HEK293 (cell line): Measurements from ENCODE around the gene PHLDB1.
"Not testable (repeated sequence)": the region's sequence is repeated elsewhere in the genome, so short reads cannot be mapped to it uniquely, and the experiment has no call there.

ENCODE experiments used
- CTCF ChIA-PET: fragments of 350-600 bp; formaldehyde crosslinking; extraction: SDS; loops from one replicate; lab custom pipeline; 2021; ENCODE audit warnings: antibody characterized with exemption; lab: Yijun Ruan, JAX
- POLR2A ChIA-PET: fragments of 300-600 bp; formaldehyde crosslinking; extraction: SDS; loops from one replicate; lab custom pipeline; 2020; ENCODE audit warnings: antibody characterized with exemption, inconsistent platforms; lab: Yijun Ruan, JAX
- H3K27ac ChIP-seq: fragments of 200-500 bp; sonication (Bioruptor generic); 2 replicates; pipeline ENCODE4 v1.5.1; 2014; ENCODE audit warnings: low read depth, low read length, control low read depth, inconsistent platforms; ENCODE audit errors: extremely low read depth
- H3K36me3 ChIP-seq, 2 experiments: fragments of 200-500 bp in 1 of 2; sonication (Bioruptor generic) in 1 of 2; 1 replicate in 1 of 2; 2 replicates in 1 of 2; pipeline ENCODE4 v1.5.1; 2014 to 2017; ENCODE audit warnings: inconsistent platforms in 2 of 2, low read length in 2 of 2; ENCODE audit not compliant: control insufficient read depth in 2 of 2, insufficient read depth in 1 of 2
- H3K4me1 ChIP-seq: fragments of 200-500 bp; sonication (Bioruptor generic); 2 replicates; pipeline ENCODE4 v1.5.1; 2014; ENCODE audit warnings: mild to moderate bottlenecking, low read length, inconsistent platforms; ENCODE audit not compliant: control insufficient read depth, insufficient read depth
- H3K4me3 ChIP-seq: 2 replicates; pipeline ENCODE4 v1.5.1; 2011; ENCODE audit warnings: low read depth, mild to moderate bottlenecking, control low read depth, low read length, moderate library complexity
- H3K9me3 ChIP-seq: fragments of 200-500 bp; sonication (Bioruptor generic); 2 replicates; pipeline ENCODE4 v1.5.1; 2014; ENCODE audit warnings: low read depth, low read length, inconsistent platforms; ENCODE audit not compliant: control insufficient read depth, insufficient read depth
- GLI4 ChIP-seq: fragments of 450-650 bp; formaldehyde crosslinking; IDR thresholded peaks from 2 replicates; pipeline ENCODE4 v1.5.1; 2016; ENCODE audit warnings: missing biosample characterization, missing genetic modification characterization
- KLF1 ChIP-seq: fragments of 450-650 bp; formaldehyde crosslinking; IDR thresholded peaks from 2 replicates; pipeline ENCODE4 v1.5.1; 2016; ENCODE audit warnings: missing biosample characterization, missing genetic modification characterization
- OVOL3 ChIP-seq: fragments of 450-650 bp; formaldehyde crosslinking; IDR thresholded peaks from 2 replicates; pipeline ENCODE4 v1.5.1; 2016; ENCODE audit warnings: missing biosample characterization, missing genetic modification characterization
- WT1 ChIP-seq: fragments of 450-650 bp; formaldehyde crosslinking; IDR thresholded peaks from 2 replicates; pipeline ENCODE4 v1.5.1; 2016; ENCODE audit warnings: missing biosample characterization, missing genetic modification characterization
- ZNF157 ChIP-seq: fragments of 450-650 bp; formaldehyde crosslinking; IDR thresholded peaks from 2 replicates; pipeline ENCODE4 v1.5.1; 2016; ENCODE audit warnings: missing biosample characterization, missing genetic modification characterization
- ZNF16 ChIP-seq: fragments of 450-650 bp; formaldehyde crosslinking; IDR thresholded peaks from 2 replicates; pipeline ENCODE4 v1.5.1; 2016; ENCODE audit warnings: low read depth, missing biosample characterization, missing genetic modification characterization
- ZNF350 ChIP-seq: fragments of 450-650 bp; formaldehyde crosslinking; IDR thresholded peaks from 2 replicates; pipeline ENCODE4 v1.5.0; 2017; ENCODE audit warnings: missing biosample characterization, mild to moderate bottlenecking, missing genetic modification characterization
- ZNF433 ChIP-seq: fragments of 450-650 bp; formaldehyde crosslinking; IDR thresholded peaks from 2 replicates; pipeline ENCODE4 v1.5.1; 2016; ENCODE audit warnings: missing biosample characterization, missing genetic modification characterization, low read depth
- ZNF624 ChIP-seq: fragments of 450-650 bp; formaldehyde crosslinking; IDR thresholded peaks from 2 replicates; pipeline ENCODE4 v1.5.1; 2017; ENCODE audit warnings: missing biosample characterization, missing genetic modification characterization
- ZNF639 ChIP-seq: fragments of 450-650 bp; formaldehyde crosslinking; IDR thresholded peaks from 2 replicates; pipeline ENCODE4 v1.5.1; 2016; ENCODE audit warnings: missing biosample characterization, missing genetic modification characterization
- ZSCAN5A ChIP-seq: fragments of 450-650 bp; formaldehyde crosslinking; IDR thresholded peaks from 2 replicates; pipeline ENCODE4 v1.5.1; 2016; ENCODE audit warnings: missing biosample characterization, missing genetic modification characterization
- TF ChIP-seq, protein P1 (sequence below): fragments of 450-650 bp; formaldehyde crosslinking; IDR thresholded peaks from 2 replicates; pipeline ENCODE4 v1.5.0; 2017; ENCODE audit warnings: missing biosample characterization, missing genetic modification characterization, borderline replicate concordance
- TF ChIP-seq, protein P2 (sequence below): fragments of 450-650 bp; formaldehyde crosslinking; conservative IDR thresholded peaks from 2 replicates; pipeline ENCODE4 v1.5.1; 2016; ENCODE audit warnings: low read depth, missing biosample characterization, missing genetic modification characterization

PHLDB1 gene

GRCh38 chr11:118677977-118678376 lies 70.6 kb downstream of the PHLDB1 start:
- CTCF ChIA-PET: interaction anchor here (1.5 kb wide), 1 partner anchor 9 kb away, joined by 3 read pairs; no protein-coding TSS in a partner anchor

GRCh38 chr11:118678908-118679307 lies 71.5 kb downstream of the PHLDB1 start:
- H3K36me3 ChIP-seq, H3K4me3 ChIP-seq, H3K27ac ChIP-seq, POLR2A ChIA-PET, H3K4me1 ChIP-seq, H3K9me3 ChIP-seq: not testable (repeated sequence)
- CTCF ChIA-PET: interaction anchor here (1.5 kb wide), 1 partner anchor 9 kb away, joined by 3 read pairs; no protein-coding TSS in a partner anchor

More at GRCh38 chr11:118677977-118678376, 70.6 kb downstream of the PHLDB1 start:
- Histone ChIP-seq H3K36me3 (no peaks in the 10 kb centered on the region), H3K4me1 (no peaks in the 10 kb centered on the region), H3K9me3 (no peaks in the 10 kb centered on the region), H3K4me3 (no peak overlapping the region), H3K27ac (no peak overlapping the region)
- POLR2A ChIA-PET: no interaction called here
- TF ChIP-seq WT1 (tag by site-specific recombination): no peak
- TF ChIP-seq GLI4 (tag by site-specific recombination): no peak
- no peak for TF ChIP-seq ZNF350 (tag by site-specific recombination)
- TF ChIP-seq, protein P1, sequence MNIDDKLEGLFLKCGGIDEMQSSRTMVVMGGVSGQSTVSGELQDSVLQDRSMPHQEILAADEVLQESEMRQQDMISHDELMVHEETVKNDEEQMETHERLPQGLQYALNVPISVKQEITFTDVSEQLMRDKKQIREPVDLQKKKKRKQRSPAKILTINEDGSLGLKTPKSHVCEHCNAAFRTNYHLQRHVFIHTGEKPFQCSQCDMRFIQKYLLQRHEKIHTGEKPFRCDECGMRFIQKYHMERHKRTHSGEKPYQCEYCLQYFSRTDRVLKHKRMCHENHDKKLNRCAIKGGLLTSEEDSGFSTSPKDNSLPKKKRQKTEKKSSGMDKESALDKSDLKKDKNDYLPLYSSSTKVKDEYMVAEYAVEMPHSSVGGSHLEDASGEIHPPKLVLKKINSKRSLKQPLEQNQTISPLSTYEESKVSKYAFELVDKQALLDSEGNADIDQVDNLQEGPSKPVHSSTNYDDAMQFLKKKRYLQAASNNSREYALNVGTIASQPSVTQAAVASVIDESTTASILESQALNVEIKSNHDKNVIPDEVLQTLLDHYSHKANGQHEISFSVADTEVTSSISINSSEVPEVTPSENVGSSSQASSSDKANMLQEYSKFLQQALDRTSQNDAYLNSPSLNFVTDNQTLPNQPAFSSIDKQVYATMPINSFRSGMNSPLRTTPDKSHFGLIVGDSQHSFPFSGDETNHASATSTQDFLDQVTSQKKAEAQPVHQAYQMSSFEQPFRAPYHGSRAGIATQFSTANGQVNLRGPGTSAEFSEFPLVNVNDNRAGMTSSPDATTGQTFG (tag by site-specific recombination): no peak
- no peak for TF ChIP-seq ZNF157 (tag by site-specific recombination)
- TF ChIP-seq, protein P2, sequence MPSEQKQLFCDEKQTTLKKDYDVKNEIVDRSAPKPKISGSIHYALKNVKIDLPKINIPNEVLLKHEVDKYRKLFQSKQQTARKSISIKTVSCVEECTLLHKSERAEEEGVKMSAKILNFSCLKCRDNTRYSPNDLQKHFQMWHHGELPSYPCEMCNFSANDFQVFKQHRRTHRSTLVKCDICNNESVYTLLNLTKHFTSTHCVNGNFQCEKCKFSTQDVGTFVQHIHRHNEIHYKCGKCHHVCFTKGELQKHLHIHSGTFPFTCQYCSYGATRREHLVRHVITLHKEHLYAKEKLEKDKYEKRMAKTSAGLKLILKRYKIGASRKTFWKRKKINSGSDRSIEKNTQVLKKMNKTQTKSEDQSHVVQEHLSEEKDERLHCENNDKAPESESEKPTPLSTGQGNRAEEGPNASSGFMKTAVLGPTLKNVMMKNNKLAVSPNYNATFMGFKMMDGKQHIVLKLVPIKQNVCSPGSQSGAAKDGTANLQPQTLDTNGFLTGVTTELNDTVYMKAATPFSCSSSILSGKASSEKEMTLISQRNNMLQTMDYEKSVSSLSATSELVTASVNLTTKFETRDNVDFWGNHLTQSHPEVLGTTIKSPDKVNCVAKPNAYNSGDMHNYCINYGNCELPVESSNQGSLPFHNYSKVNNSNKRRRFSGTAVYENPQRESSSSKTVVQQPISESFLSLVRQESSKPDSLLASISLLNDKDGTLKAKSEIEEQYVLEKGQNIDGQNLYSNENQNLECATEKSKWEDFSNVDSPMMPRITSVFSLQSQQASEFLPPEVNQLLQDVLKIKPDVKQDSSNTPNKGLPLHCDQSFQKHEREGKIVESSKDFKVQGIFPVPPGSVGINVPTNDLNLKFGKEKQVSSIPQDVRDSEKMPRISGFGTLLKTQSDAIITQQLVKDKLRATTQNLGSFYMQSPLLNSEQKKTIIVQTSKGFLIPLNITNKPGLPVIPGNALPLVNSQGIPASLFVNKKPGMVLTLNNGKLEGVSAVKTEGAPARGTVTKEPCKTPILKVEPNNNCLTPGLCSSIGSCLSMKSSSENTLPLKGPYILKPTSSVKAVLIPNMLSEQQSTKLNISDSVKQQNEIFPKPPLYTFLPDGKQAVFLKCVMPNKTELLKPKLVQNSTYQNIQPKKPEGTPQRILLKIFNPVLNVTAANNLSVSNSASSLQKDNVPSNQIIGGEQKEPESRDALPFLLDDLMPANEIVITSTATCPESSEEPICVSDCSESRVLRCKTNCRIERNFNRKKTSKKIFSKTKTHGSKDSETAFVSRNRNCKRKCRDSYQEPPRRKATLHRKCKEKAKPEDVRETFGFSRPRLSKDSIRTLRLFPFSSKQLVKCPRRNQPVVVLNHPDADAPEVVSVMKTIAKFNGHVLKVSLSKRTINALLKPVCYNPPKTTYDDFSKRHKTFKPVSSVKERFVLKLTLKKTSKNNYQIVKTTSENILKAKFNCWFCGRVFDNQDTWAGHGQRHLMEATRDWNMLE (tag by site-specific recombination): no peak
- TF ChIP-seq ZNF16 (tag by site-specific recombination): no peak
- TF ChIP-seq OVOL3 (tag by site-specific recombination): no peak
- no peak for TF ChIP-seq ZNF433 (tag by site-specific recombination)
- TF ChIP-seq ZNF624 (tag by site-specific recombination): no peak
- TF ChIP-seq ZNF639 (tag by site-specific recombination): no peak
- TF ChIP-seq ZSCAN5A (tag by site-specific recombination): no peak
- no peak for TF ChIP-seq KLF1 (tag by site-specific recombination)
